Adipocyte (in vitro differentiated cells): ENCODE data around the gene POP7.
"Not testable (repeated sequence)": the region's sequence is repeated elsewhere in the genome, so short reads cannot be mapped to it uniquely, and the experiment has no call there.

Source experiments
- DNase-seq: peaks from one replicate; pipeline ENCODE4 v3.0.0-alpha.2; 2015; ENCODE audit warnings: low read depth
- H3K27me3 ChIP-seq: replicated peaks from 2 replicates; pipeline ENCODE4 v1.7.0; 2013; ENCODE audit warnings: mild to moderate bottlenecking, low read length, moderate library complexity; ENCODE audit not compliant: control insufficient read depth, insufficient read depth
- H3K36me3 ChIP-seq: 2 replicates; pipeline ENCODE4 v1.7.0; 2013; ENCODE audit warnings: low read length, mild to moderate bottlenecking, moderate library complexity; ENCODE audit not compliant: control insufficient read depth, insufficient read depth, severe bottlenecking
- H3K4me1 ChIP-seq: 2 replicates; pipeline ENCODE4 v1.7.0; 2013; ENCODE audit warnings: mild to moderate bottlenecking, low read length, moderate library complexity; ENCODE audit not compliant: control insufficient read depth, insufficient read depth
- H3K4me3 ChIP-seq: 2 replicates; pipeline ENCODE4 v1.7.0; 2013; ENCODE audit warnings: mild to moderate bottlenecking, low read length, moderate library complexity
- H3K9ac ChIP-seq: 2 replicates; pipeline ENCODE4 v1.7.0; 2013; ENCODE audit warnings: mild to moderate bottlenecking, low read length, moderate library complexity
- H3K9me3 ChIP-seq: 2 replicates; pipeline ENCODE4 v1.7.0; 2013; ENCODE audit warnings: mild to moderate bottlenecking, low read length, moderate library complexity; ENCODE audit not compliant: control insufficient read depth

POP7 gene

DNA sequence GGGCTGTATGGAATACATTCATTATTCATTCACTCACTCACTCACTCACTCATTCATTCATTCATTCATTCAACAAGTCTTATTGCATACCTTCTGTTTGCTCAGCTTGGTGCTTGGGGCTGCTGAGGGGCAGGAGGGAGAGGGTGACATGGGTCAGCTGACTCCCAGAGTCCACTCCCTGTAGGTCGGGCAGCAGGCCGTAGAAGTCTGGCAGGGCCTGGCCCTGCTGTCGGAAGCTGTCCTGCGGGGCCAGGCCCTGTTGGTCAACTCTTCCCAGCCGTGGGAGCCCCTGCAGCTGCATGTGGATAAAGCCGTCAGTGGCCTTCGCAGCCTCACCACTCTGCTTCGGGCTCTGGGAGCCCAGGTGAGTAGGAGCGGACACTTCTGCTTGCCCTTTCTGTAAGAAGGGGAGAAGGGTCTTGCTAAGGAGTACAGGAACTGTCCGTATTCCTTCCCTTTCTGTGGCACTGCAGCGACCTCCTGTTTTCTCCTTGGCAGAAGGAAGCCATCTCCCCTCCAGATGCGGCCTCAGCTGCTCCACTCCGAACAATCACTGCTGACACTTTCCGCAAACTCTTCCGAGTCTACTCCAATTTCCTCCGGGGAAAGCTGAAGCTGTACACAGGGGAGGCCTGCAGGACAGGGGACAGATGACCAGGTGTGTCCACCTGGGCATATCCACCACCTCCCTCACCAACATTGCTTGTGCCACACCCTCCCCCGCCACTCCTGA, 16.7 kb downstream of the POP7 start:
- Histone ChIP-seq H3K4me1 (peaks cover 18% of the 10 kb centered on the region), H3K4me3 (no peak overlapping the region), H3K27me3 (peaks cover 43% of the 10 kb centered on the region), H3K9ac (no peak overlapping the region), H3K36me3 (no peaks in the 10 kb centered on the region), H3K9me3 (peaks cover 6% of the 10 kb centered on the region)
- no peak for DNase-seq

DNA sequence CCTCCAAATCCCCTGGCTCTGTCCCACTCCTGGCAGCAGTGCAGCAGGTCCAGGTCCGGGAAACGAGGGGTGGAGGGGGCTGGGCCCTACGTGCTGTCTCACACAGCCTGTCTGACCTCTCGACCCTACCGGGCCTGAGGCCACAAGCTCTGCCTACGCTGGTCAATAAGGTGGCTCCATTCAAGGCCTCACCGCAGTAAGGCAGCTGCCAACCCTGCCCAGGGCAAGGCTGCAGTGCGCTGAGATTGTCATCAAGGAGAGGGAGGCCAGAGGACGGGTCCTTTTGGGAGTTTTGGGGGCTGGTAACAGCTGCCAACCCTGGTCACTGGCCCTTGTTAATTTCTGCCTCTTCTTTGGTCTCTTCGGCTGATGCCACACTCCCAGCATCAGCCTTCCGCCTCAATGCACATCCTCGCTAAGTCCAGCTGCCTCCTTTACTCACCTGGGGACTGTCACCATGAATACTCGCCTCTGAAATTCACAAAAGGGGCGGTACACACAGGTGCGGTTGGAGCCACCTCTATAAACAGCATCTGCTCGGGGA, 17.9 kb downstream of the POP7 start:
- DNase-seq, result no peak
- Histone ChIP-seq H3K4me1 (peaks cover 19% of the 10 kb centered on the region), H3K27me3 (peaks cover 47% of the 10 kb centered on the region), H3K36me3 (no peaks in the 10 kb centered on the region), H3K9me3 (no peaks in the 10 kb centered on the region), H3K4me3 (no peak overlapping the region), H3K9ac (no peak overlapping the region)

GRCh38 chr7:100724364-100724763, 18.4 kb downstream of the POP7 start:
- Histone ChIP-seq H3K27me3 (peaks cover 46% of the 10 kb centered on the region), H3K4me1 (peaks cover 19% of the 10 kb centered on the region)
- H3K36me3 ChIP-seq, H3K9ac ChIP-seq, DNase-seq, H3K4me3 ChIP-seq, H3K9me3 ChIP-seq: not testable (repeated sequence)

GRCh38 chr7:100726996-100727761, 21.3 kb downstream of the POP7 start:
- Histone ChIP-seq H3K27me3 (peaks cover 28% of the 10 kb centered on the region), H3K36me3 (no peaks in the 10 kb centered on the region), H3K9ac (no peak overlapping the region), H3K4me1 (peaks cover 19% of the 10 kb centered on the region), H3K9me3 (no peaks in the 10 kb centered on the region), H3K4me3 (no peak overlapping the region)
- DNase-seq, result peak; percentile 95

DNA sequence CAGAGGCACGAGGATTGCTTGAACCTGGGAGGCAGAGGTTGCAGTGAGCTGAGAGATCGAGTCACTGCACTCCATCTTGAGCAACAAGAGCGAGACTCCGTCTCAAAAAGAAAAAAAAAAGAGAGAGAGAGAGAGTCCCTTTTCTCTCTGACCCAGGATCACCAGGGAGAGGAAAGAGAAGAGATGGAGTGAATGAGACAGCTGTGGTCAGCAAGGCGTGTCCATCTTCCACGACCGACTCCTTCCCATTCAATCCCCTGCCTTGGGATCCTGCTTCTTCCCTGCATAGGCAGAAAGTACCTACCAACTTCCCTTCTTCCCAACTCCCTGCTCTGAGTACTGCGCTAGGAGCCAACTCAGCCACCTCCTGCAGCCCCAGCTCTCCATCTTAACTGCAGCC, 22.3 kb downstream of the POP7 start:
- no peak for DNase-seq
- no peak overlapping the region for H3K4me3 ChIP-seq
- H3K27me3 ChIP-seq, result peaks cover 23% of the 10 kb centered on the region
- peaks cover 19% of the 10 kb centered on the region for H3K4me1 ChIP-seq
- no peak overlapping the region for H3K9ac ChIP-seq
- H3K9me3 ChIP-seq, result no peaks in the 10 kb centered on the region
- H3K36me3 ChIP-seq, result no peaks in the 10 kb centered on the region

GRCh38 chr7:100730136-100730800, 24.3 kb downstream of the POP7 start:
- DNase-seq, result no peak
- H3K4me1 ChIP-seq, result peaks cover 19% of the 10 kb centered on the region
- H3K4me3 ChIP-seq, result no peak overlapping the region
- H3K9me3 ChIP-seq, result no peaks in the 10 kb centered on the region
- peaks cover 15% of the 10 kb centered on the region for H3K27me3 ChIP-seq
- no peak overlapping the region for H3K9ac ChIP-seq
- H3K36me3 ChIP-seq, result no peaks in the 10 kb centered on the region

- Histone ChIP-seq H3K4me3 (no peak overlapping the region), H3K9ac (no peak overlapping the region), H3K4me1 (peaks cover 7% of the 10 kb centered on the region), H3K9me3 (no peaks in the 10 kb centered on the region), H3K27me3 (peaks cover 19% of the 10 kb centered on the region), H3K36me3 (no peaks in the 10 kb centered on the region)
- no peak for DNase-seq
These were observed 26.2 kb downstream of the POP7 start for GRCh38 chr7:100731937-100732636.

DNA sequence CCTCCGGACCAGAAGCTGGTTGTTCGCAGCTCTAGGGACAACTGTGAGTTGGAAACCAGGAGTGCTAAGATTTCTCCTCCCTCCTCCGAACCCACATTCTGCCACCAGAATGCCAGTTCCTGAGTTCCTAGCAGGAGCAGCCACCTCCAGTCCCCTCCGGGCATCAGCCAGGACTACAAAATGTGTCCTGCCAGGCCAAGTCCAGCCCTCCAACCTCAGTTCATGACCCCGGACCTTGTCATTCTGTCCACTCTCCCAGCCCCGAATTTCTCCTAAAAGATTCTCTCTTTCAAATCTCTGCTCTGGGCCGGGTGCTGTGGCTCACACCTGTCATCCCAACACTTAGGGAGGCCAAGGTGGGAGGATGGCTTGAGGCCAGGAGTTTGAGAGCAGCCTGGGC, 29.8 kb downstream of the POP7 start:
- Histone ChIP-seq H3K36me3 (no peaks in the 10 kb centered on the region), H3K4me3 (no peak overlapping the region), H3K4me1 (no peaks in the 10 kb centered on the region), H3K27me3 (peaks cover 11% of the 10 kb centered on the region), H3K9ac (no peak overlapping the region), H3K9me3 (no peaks in the 10 kb centered on the region)
- DNase-seq, result no peak

GRCh38 chr7:100736671-100737070, 30.8 kb downstream of the POP7 start:
- DNase-seq, result no peak
- no peaks in the 10 kb centered on the region for H3K36me3 ChIP-seq
- H3K4me3 ChIP-seq, result no peak overlapping the region
- peaks cover 11% of the 10 kb centered on the region for H3K27me3 ChIP-seq
- no peaks in the 10 kb centered on the region for H3K9me3 ChIP-seq
- no peak overlapping the region for H3K9ac ChIP-seq
- H3K4me1 ChIP-seq, result no peaks in the 10 kb centered on the region

DNA sequence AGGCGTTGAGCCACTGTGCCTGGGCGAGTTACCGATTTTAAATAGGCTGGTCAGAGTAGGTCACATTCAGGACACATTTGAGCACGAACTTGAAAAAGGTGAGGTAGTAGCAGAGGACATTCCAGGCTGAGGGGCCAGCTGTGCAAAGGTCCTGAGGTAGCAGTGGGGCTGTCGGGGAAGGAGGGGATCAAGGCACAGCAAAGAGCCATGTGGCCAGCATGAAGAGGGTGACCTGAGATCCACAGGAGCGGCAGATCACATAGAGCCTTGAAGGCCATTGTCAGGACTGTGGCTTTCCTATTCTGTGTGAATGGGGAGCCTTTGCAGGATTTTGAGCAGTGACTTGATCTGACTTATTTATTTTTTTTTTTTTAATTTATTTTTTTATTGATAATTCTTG, 34.0 kb downstream of the POP7 start:
- Histone ChIP-seq H3K9me3 (no peaks in the 10 kb centered on the region), H3K27me3 (peaks cover 5% of the 10 kb centered on the region), H3K4me1 (no peaks in the 10 kb centered on the region), H3K36me3 (no peaks in the 10 kb centered on the region), H3K4me3 (no peak overlapping the region), H3K9ac (no peak overlapping the region)
- DNase-seq, result no peak

DNA sequence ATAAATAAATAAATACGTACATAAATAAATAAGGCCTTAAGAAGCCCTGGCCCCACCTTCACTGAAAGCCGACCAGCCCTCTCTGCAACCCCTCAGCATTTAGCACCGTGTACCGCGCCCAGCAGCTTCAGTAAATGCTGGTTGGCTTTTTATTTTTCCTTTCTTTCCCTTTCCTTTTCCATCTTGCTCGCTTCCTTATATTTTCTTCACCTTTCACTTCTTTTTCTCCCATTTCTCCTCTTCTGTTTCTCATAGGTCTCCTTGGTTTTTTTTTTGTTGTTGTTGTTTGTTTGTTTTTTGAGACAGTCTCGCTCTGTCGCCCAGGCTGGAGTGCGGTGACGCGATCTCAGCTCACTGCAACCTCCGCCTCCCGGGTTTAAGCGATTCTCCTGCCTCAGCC, 38.7 kb downstream of the POP7 start:
- Histone ChIP-seq H3K9ac (no peak overlapping the region), H3K4me1 (no peaks in the 10 kb centered on the region), H3K36me3 (no peaks in the 10 kb centered on the region), H3K27me3 (peaks cover 11% of the 10 kb centered on the region), H3K9me3 (no peaks in the 10 kb centered on the region), H3K4me3 (peak overlapping the region; percentile 78)
- DNase-seq, result no peak
